ENCODE results near the gene SKIC8. TPM values are rescaled to one million over a fixed set of nuclear protein-coding genes. Genes with fewer than 3 reads are reported as not detected.

The SKIC8 gene
- total RNA-seq, 3 donors from 2014 or later (not counting 1 experiment from before 2014, with no cell fraction given) = 20.7 to 24.9 (median 21.4) TPM

GRCh38 chr15:78313383-78313782, 14.0 kb upstream of the SKIC8 start:
- TF ChIP-seq, protein P1, sequence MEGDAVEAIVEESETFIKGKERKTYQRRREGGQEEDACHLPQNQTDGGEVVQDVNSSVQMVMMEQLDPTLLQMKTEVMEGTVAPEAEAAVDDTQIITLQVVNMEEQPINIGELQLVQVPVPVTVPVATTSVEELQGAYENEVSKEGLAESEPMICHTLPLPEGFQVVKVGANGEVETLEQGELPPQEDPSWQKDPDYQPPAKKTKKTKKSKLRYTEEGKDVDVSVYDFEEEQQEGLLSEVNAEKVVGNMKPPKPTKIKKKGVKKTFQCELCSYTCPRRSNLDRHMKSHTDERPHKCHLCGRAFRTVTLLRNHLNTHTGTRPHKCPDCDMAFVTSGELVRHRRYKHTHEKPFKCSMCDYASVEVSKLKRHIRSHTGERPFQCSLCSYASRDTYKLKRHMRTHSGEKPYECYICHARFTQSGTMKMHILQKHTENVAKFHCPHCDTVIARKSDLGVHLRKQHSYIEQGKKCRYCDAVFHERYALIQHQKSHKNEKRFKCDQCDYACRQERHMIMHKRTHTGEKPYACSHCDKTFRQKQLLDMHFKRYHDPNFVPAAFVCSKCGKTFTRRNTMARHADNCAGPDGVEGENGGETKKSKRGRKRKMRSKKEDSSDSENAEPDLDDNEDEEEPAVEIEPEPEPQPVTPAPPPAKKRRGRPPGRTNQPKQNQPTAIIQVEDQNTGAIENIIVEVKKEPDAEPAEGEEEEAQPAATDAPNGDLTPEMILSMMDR (IDR thresholded peaks at IDR 0.05) = no peak
- intact Hi-C loops (cut with micrococcal nuclease) = no loop called here
- Mint-ChIP-seq H3K4me3 (no peak overlapping the region), H3K27me3 (ENCODE audit: low read depth in 2 of 2) (peaks cover 0 to under 1% of the 10 kb centered on the region in 2 donors), H3K4me1 (no peaks in the 10 kb centered on the region), H3K36me3 (no peaks in the 10 kb centered on the region), H3K27ac (no peak overlapping the region), H3K9me3 (no peaks in the 10 kb centered on the region)
- no peak for ATAC-seq
- H3K4me1 ChIP-seq (ENCODE audit: control insufficient read depth, insufficient read depth, low read length) = no peaks in the 10 kb centered on the region
- no peak overlapping the region for H3K4me3 ChIP-seq (ENCODE audit: low read length)
- WGBS (ENCODE audit: insufficient coverage) = 75% methylated on average over 8 of the region's 8 CpGs
- no peaks in the 10 kb centered on the region for H3K27me3 ChIP-seq (ENCODE audit: control insufficient read depth, insufficient read depth, low read length)
- no peak overlapping the region for H3K27ac ChIP-seq (ENCODE audit: low read length)
- H3K9me3 ChIP-seq (ENCODE audit: control insufficient read depth, insufficient read depth, low read length) = no peaks in the 10 kb centered on the region
- DNase-seq = no peak
- H3K36me3 ChIP-seq (ENCODE audit: control insufficient read depth, insufficient read depth, low read length) = no peaks in the 10 kb centered on the region

- H3K4me1 ChIP-seq (ENCODE audit: control insufficient read depth, insufficient read depth, low read length) = no peaks in the 10 kb centered on the region
- H3K9me3 Mint-ChIP-seq = no peaks in the 10 kb centered on the region
- TF ChIP-seq, protein P1 (IDR thresholded peaks at IDR 0.05) = no peak
- intact Hi-C loops (cut with micrococcal nuclease) = no loop called here
- H3K36me3 Mint-ChIP-seq = no peaks in the 10 kb centered on the region
- no peak overlapping the region for H3K27ac Mint-ChIP-seq
- DNase-seq = no peak
- H3K9me3 ChIP-seq (ENCODE audit: control insufficient read depth, insufficient read depth, low read length) = no peaks in the 10 kb centered on the region
- H3K27me3 ChIP-seq (ENCODE audit: control insufficient read depth, insufficient read depth, low read length) = no peaks in the 10 kb centered on the region
- no peak overlapping the region for H3K27ac ChIP-seq (ENCODE audit: low read length)
- peaks cover 0 to 4% of the 10 kb centered on the region in 2 donors for H3K27me3 Mint-ChIP-seq (ENCODE audit: low read depth in 2 of 2)
- H3K36me3 ChIP-seq (ENCODE audit: control insufficient read depth, insufficient read depth, low read length) = no peaks in the 10 kb centered on the region
- 88% methylated on average over 5 of the region's 5 CpGs for WGBS (ENCODE audit: insufficient coverage)
- ATAC-seq = no peak
- no peak overlapping the region for H3K4me3 ChIP-seq (ENCODE audit: low read length)
- no peak overlapping the region for H3K4me3 Mint-ChIP-seq
- no peaks in the 10 kb centered on the region for H3K4me1 Mint-ChIP-seq
Observed at GRCh38 chr15:78312957-78313356, 13.5 kb upstream of the SKIC8 start.

- no peaks in the 10 kb centered on the region for H3K4me1 ChIP-seq (ENCODE audit: control insufficient read depth, insufficient read depth, low read length)
- no peaks in the 10 kb centered on the region for H3K9me3 Mint-ChIP-seq
- 78% methylated on average over 4 of the region's 4 CpGs for WGBS (ENCODE audit: insufficient coverage)
- TF ChIP-seq, protein P1 (IDR thresholded peaks at IDR 0.05) = no peak
- no peaks in the 10 kb centered on the region for H3K9me3 ChIP-seq (ENCODE audit: control insufficient read depth, insufficient read depth, low read length)
- peaks cover 0 to 7% of the 10 kb centered on the region in 2 donors for H3K27me3 Mint-ChIP-seq (ENCODE audit: low read depth in 2 of 2)
- no peak overlapping the region for H3K4me3 Mint-ChIP-seq
- no peak overlapping the region for H3K27ac ChIP-seq (ENCODE audit: low read length)
- H3K27me3 ChIP-seq (ENCODE audit: control insufficient read depth, insufficient read depth, low read length) = no peaks in the 10 kb centered on the region
- H3K27ac Mint-ChIP-seq = no peak overlapping the region
- DNase-seq (no peak), ATAC-seq (no peak)
- H3K4me3 ChIP-seq (ENCODE audit: low read length) = no peak overlapping the region
- no peaks in the 10 kb centered on the region for H3K4me1 Mint-ChIP-seq
- intact Hi-C loops (cut with micrococcal nuclease) = no loop called here
- no peaks in the 10 kb centered on the region for H3K36me3 ChIP-seq (ENCODE audit: control insufficient read depth, insufficient read depth, low read length)
- H3K36me3 Mint-ChIP-seq = no peaks in the 10 kb centered on the region
Observed at GRCh38 chr15:78312536-78312935, 13.1 kb upstream of the SKIC8 start.

- no peaks in the 10 kb centered on the region for H3K36me3 ChIP-seq (ENCODE audit: control insufficient read depth, insufficient read depth, low read length)
- Mint-ChIP-seq H3K27ac (no peak overlapping the region), H3K36me3 (no peaks in the 10 kb centered on the region), H3K4me3 (no peak overlapping the region), H3K4me1 (no peaks in the 10 kb centered on the region), H3K27me3 (ENCODE audit: low read depth in 2 of 2) (peaks cover 4 to 7% of the 10 kb centered on the region in 2 donors), H3K9me3 (no peaks in the 10 kb centered on the region)
- no peak for ATAC-seq
- intact Hi-C loops (cut with micrococcal nuclease) = no loop called here
- TF ChIP-seq, protein P1 (IDR thresholded peaks at IDR 0.05) = no peak
- H3K27ac ChIP-seq (ENCODE audit: low read length) = no peak overlapping the region
- H3K4me1 ChIP-seq (ENCODE audit: control insufficient read depth, insufficient read depth, low read length) = no peaks in the 10 kb centered on the region
- 88% methylated on average over 3 of the region's 3 CpGs for WGBS (ENCODE audit: insufficient coverage)
- H3K4me3 ChIP-seq (ENCODE audit: low read length) = no peak overlapping the region
- H3K27me3 ChIP-seq (ENCODE audit: control insufficient read depth, insufficient read depth, low read length) = no peaks in the 10 kb centered on the region
- DNase-seq = no peak
- no peaks in the 10 kb centered on the region for H3K9me3 ChIP-seq (ENCODE audit: control insufficient read depth, insufficient read depth, low read length)
Observed at GRCh38 chr15:78311292-78311691, 11.9 kb upstream of the SKIC8 start.
